Middle frontal gyrus (tissue), 1 donor: ENCODE data around the gene LSAMP.
"Not testable (repeated sequence)": the region's sequence is repeated elsewhere in the genome, so short reads cannot be mapped to it uniquely, and the experiment has no call there.

Source experiments
- DNase-seq: peaks from one replicate; pipeline ENCODE4 v3.0.0-alpha.2; 2015; ENCODE audit warnings: low spot score; ENCODE audit errors: extremely low spot score

Gene LSAMP

DNA sequence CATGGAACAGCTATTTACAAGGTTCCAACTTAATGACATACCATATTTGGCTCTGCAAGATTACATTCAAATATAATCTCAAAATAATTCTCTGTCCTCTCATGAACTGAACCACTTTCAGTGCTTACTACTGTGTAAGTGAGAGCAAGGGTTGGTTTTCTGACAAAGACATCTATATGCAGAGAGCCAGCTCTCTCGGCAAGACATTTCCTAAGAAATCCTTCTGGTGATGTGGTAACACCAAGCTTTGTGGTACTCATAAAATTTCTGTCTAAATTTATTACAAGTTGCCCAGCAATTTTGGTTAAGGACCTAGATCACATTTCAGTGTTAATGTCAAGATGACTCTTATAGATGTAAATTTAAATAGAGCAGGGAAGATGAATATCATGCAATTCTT, 637.0 kb downstream of the LSAMP start:
- DNase-seq, result no peak

DNA sequence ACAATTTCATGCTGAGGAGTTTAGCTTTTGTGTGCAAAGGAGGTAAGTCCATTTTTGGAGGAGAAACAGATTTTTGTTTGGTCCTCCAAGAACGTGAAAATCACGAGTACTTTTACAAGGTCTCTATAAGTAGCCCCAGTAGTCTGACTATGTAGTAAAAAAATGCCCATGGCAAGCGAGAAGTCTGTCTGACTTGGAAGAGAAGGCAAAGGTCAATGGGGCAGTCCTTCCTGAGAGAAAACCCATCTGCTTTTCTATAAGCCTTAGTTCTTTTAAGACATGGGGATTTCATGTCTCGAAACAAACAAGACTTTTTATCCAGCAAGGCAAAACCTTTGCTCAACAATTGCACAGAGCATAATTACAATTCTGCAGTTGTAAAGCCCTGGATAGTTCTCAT, 638.8 kb downstream of the LSAMP start:
- no peak for DNase-seq

DNA sequence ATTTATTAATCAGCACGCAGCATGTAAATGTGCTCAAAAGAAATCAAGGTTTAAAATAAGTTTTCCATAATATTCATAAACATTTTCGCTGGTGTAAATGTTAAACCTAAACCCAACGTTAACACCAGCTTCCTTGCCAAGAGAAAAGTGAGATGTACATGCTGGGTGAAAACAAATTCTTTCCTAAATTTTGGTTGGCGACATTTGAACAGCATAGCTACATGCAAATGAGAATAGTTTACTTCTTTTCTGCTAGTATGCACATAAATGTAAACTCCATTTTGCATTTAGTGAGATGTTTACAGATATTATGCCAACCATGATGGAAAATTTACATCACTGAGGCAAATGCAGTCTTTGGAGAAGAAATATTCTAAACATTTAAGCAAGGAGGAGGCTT, 639.8 kb downstream of the LSAMP start:
- DNase-seq, result no peak

DNA sequence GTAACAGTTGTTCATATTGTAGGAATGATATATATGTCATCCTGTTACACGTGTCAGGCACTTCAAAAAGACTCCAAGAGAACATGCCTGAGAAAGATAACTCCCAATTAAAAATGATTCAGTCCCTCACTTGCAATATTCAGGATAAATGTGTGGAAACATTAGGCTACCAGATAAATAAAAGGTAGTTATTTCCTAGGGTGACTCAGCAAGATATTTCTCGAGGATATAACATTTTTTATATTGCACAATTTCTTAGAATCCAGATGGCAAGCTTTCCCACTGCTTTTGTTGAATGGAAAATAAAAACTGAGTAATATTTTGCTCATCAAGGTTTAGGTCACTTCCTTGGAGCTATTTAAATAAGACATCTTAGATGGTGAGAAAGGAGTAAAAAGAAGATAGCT, 640.6 kb downstream of the LSAMP start:
- DNase-seq, result no peak

DNA sequence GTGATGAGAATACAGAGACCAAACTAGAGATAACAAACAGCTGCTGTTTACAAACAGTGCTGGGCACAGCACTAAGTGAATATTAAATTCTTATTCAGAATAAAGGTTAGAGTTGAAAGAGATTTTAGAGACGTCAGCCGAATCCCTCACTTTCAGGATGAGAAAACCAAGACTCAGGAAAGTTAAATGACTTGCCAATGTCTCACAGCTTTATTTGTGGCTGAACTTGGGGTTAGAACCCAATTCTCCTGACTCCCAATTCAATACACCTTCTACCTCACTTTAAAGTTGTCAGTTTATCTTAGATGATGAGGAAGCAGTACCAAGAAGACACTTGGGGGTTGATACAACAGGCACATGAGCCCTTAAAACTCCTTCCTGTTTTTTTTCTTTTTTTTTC, 641.1 kb downstream of the LSAMP start:
- DNase-seq, result no peak

DNA sequence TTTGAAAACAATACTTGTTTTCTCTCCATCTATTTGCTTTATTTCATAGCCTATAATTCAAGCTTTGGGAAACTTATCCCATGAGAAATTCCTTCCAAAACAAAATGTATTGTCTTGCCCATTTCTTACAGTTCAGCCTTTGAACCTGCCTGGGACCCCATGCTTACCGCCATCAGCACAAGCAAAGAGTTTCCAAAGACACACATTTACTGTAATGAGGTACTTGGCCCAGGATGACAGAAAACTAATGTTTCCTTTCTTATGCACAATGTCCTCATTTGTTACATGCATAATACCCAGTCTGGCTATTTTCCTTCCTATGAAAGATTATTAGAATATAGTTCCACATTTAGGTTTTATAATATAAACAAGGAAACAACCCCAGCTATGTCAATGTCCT, 641.6 kb downstream of the LSAMP start:
- no peak for DNase-seq

DNA sequence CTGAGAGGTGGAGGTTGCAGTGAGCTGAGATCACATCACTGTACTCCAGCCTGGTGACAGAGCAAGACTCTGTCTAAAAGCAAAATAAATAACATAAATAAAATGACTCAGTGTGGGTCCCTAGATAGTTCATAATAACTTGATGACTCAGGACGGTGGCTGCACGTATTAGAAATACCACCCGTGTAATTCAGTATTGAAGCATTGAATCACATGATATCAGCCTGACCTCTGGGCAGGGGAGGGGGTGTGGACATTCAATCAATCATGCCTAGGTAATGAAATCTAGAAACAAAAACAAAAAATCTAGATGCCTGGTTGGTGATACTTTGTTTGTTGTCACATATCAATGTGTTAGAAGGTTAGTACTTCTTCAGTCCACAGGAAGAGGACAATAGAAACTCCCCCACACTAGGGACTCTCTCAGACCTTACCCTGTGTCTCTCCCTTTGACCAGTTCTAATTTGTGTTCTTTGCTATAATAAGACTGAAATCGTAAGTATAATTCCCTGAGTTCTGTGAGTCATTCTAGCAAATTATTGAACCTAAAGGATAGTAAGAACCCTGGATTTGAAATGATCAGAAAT, 644.7 kb downstream of the LSAMP start:
- no peak for DNase-seq

DNA sequence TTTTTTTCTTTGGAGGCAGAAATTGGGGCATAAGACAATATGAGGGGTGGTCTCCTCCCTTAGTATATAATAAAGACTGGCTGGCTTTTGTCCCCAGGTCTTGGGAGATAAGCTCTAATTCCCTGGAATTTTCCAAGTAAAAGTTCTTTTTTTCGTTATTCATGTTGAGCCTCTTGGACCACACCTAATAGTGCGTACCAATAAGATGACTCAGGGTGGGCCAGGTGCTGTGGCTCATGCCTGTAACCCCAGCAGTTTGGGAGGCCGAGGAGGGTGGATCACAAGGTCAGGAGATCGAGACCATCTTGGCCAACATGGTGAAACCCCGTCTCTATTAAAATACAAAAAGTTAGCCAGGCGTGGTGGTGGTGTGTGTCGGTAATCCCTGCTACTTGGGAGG, 645.2 kb downstream of the LSAMP start:
- not testable (repeated sequence) for DNase-seq

DNA sequence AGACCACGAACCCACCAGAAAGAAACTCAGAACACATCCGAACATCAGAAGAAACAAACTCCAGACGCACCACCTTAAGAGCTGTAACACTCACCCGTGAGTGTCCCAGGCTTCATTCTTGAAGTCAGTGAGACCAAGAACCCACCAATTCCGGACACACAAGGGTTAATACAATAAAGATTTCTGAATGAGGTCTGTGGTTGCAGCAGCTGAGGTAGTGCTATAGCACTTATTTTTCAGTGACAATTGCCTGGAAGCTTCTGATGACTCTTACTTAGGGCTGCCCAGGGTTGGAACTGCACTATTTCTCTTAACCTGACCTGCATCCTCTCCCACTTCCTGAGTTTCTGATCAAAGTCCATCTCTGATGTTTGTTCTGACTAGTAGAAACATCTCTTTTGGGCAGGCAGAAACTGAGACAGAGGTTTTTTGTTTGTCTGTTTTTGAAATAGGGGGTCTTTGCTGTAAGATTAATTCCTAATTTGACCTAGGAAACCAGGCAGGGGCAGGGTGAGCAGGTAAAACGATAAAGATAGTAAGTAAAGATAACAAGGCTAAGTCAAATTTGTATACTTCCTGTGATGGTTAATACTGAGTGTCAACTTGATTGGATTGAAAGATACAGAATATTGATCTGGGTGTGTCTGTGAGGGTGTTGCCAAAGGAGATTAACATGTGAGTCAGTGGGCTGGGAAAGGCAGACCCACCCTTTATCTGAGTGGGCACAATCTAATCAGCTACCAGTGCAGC, 652.9 kb downstream of the LSAMP start:
- DNase-seq, result no peak

DNA sequence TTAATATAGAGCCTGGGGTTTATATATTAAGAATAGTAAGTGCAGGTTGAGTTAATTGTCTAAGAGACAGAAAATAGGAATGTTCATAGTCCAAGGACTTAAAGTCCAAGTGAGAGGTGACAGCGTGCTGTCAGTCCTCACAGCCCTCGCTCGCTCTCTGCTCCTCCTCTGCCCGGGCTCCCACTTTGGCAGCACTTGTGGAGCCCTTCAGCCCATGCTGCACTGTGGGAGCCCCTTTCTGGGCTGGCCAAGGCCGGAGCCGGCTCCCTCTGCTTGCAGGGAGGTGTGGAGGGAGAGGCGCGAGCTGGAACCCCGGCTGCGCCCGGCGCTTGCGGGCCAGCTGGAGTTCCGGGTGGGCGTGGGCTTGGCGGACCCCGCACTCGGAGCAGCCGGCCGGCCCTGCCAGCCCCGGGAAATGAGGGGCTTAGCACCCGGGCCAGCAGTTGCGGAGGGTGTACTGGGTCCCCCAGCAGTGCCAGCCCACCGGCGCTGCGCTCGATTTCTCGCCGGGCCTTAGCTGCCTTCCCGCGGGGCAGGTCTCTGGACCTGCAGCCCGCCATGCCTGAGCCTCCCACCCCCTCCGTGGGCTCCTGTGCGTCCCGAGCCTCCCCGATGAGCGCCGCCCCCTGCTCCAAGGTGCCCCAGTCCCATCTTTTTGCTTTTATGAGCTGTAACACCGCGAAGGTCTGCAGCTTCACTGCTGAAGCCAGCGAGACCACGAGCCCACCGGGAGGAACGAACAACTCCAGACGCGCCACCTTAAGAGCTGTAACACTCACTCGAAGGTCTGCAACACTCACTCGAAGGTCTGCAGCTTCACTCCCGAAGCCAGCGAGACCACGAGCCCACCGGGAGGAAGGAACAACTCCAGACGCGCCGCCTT, 653.8 kb downstream of the LSAMP start:
- not testable (repeated sequence) for DNase-seq

DNA sequence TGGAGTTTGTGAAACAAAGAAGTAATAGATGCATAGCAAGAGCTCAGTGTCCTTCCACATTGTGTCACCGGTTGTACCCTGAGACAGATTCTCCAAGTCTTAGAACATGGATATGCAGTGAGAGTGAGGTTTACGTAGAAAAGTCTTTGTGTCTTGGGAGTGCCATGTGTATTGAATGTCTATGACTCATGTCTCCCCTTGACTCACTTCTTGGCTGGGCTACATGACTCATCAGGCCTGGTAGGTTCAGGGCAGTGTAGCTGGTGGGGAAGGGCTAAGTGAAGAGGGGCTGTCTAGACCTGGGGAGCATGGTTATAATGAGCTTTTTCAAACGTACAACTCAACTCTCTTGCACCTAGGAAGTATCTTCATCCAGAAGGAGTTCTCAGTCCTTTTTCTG, 654.5 kb downstream of the LSAMP start:
- DNase-seq, result no peak

DNA sequence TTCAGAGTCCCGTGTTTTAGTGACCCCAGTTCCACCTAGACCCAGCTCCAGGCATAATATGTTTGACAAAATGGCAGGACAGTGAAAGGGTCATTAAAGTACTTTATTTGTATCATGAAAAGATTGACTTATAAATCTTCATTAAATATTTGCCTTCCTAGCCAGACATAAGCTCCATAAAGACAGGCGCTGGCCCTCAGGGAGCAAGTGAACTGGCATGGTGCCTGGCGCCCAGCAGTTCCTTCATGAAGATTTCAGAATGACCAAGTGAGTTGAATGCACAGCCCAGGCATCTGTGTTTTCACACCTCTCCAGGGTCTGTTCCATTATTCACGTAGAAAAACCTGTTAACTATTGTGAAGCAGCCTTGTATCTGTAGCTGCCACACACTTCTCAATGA, 655.8 kb downstream of the LSAMP start:
- no peak for DNase-seq

DNA sequence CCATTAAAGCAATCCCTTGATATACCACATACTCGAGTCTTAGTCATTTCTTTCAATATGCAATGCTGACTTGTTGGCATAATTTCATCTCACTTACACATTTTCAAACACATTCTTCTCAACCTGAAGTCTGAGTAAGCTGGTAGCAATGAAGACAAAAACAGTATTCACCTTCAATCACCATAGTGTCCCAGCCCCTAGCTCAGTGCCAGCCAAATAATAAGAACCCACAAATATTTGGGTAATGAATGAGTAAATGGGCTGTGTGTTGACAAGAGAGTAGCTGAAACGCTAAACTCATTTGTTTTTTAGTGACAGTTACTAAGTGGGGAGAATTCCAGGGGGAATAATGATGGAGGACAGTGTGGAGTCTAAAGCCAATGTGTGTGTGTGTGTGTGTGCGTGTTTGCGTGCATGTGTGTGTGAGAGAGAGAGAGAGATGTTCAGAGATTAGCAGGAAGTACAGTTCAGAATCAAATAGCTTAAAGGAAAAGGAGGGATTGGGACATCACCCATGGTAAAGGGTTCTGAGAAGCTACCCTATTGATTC, 656.3 kb downstream of the LSAMP start:
- DNase-seq, result no peak

DNA sequence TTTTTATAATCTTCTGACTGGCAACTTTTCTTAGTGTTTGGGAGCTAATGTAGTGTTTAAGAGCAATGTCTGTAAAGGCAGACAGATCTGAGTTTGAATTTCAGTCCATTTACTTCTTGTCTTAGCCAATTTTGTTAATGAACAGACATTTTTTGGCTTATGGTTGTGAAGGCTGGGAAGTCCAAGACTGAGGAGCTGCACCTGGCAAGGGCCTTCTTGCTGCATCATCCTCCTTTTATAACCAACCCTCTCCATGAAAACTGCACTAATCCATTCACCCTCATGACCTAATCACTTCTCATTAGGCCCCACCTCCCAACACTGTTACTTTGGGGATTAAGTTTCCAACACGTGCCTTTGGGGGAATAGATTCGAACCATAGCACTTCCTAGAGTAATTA, 657.5 kb downstream of the LSAMP start:
- no peak for DNase-seq

DNA sequence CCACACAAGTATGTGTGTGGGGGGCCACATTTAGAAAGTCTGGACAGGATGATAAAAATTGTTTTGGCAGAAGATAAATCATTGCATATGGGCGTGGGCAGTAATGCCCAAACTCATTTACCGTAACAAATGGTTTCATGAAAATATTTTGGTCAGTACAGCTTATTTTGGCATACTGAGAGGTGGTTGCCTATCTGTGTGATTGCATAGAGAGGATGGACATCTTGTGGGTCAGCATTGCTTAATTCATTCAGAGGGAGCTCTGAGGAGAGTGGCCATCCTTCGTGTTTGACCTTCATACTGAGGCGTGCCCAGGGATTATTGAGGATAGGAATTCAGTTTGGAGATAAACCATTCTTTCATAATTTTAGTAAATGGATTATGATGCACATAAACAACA, 659.5 kb downstream of the LSAMP start:
- DNase-seq, result no peak

DNA sequence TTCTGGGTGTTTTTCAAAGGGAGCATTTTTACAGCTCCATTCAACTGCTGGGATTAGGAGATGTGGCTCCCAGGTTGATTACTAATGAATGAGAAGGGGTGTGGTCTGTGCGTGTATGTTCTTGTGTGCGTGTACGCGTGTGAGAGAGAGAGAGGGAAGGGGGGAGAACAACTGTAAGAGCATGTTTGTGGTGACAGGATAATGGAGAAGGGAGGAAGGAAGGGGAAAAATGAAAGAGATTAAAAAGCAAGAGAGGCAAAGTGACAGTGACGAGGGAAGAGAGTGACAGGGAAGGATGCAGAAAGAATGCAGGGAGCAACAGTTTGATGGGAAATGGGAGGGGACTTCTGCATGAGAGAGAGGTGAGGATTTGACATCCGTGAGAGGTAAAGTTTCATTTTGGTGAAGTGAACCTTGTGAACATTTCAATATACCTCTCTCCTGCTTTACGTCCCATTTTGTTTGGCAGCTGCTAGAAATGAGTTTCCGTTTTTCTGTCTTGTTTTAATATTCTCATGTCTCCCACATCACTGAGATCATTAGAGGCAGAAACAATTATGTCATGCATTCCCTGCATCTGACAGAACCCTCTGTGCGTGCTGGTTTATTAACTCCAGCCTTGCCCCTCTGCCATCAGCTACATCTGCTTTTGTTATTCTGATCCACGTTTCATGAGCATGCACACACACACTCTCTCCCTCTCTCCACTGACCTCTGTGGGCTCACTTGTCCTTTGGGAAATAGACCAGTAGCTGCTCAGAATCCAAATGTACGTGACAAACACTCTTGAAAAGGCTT, 660.3 kb downstream of the LSAMP start:
- no peak for DNase-seq

DNA sequence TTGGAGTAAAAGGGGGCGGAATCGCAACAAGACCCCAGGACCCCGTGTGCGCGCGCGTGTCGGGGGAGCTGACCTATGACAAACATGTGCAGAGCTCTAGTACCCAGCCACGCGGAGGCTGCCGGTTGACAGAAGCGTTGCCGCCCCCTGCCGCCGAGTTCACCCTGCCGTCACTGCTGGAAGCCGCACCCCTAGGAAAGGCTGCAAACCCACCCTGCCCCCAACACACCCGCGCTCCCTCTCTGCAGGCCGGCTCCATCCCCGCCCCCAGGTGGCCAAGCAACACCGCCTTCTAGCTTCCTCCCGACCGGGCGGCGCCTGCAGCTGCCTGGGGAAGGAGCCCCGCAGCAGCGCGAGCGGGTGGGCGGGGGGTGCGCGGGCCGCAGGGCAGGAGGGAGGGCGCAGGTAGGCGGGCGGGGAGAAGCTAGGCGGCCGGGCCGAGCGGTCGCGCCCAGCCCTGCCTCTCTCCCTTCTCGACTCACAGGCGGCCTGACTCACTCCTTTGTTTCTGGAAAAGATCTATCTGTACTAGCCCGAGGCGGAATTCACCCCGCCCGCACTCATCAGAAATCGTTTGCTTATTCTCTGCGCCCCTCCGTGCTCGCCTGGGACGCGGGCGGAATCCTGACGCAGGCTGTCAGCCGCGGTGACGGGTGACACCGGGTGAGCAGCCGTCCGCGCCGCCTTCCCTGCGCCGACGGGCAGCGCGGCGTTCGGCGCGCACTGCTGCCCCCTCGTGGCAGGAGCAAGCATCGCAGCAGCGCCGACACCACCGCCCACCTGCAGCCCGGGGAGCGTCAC, 661.1 kb downstream of the LSAMP start:
- DNase-seq, result peak; percentile 48

DNA sequence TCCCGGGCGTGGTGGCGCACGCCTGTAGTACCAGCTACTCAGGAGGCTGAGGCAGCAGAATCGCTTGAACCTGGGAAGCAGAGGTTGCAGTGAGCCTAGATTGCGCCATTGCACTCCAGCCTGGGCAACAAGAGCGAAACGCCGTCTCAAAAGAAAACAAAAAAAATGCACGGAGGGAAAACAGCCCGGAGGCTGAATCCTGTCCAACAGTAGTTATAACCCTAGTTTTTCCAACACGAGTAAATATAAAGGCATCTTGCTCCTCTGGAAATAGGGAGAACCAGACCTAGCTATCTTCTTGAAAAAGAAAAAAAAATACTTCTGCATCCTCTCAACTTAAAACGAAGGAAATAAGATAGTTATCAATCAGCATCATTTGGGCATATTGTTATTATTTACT, 661.9 kb downstream of the LSAMP start:
- DNase-seq, result not testable (repeated sequence)

DNA sequence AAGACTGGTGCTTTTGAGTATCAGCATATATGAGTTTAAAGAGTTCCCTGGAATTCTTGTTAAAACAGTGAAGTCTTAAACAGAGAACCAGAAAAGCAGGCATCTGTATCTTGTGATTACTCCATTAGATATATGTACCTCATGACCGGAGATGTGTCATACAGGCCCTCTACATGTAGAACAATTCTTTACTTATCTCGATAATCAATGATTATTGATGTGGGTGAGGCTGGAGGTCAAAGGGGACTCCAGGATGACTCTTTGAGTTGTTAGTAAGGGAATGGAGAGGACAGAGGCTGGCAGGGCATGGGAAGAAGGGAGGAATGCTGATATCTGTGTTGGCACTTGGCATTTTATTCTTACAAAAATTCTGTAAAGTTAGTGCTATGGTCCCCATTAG, 666.3 kb downstream of the LSAMP start:
- DNase-seq, result no peak

DNA sequence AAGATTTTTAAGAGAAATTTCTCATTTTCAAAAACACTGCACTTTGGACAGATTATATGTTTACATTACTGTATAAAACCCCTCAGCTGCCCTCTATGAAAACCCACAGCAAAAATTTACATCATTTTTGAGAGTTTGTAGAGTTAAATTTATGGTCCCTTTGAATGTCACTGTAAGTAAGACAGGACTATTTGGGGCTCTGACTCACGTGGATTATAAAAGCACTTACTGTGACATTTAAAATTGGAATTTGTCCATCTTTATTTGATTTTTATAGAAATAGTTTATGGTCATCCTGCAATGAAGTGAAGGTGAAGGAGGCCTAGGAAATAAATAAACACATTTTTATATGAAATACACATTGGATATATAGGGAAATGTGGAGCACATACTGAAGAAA, 672.3 kb downstream of the LSAMP start:
- DNase-seq, result no peak
